Transverse colon (tissue), 4 donors: Measurements from ENCODE around the gene ASB8. TPM values are rescaled to one million over a fixed set of nuclear protein-coding genes. Genes with fewer than 3 reads are reported as not detected.

Experiments used
- DNase-seq: peaks from one replicate; pipeline ENCODE4 v3.0.0-alpha.2; 2019
- H3K27ac ChIP-seq, 4 donors: fragments of 200-600 bp; sonication (generic); 2 replicates each; pipeline ENCODE4 v1.5.1; 2016 to 2018; ENCODE audit warnings: inconsistent platforms in 4 of 4
- H3K27me3 ChIP-seq: fragments of 200-600 bp; sonication (generic); 2 replicates; pipeline ENCODE4 v1.5.1; 2017; ENCODE audit warnings: inconsistent platforms
- H3K36me3 ChIP-seq, 4 donors: fragments of 200-600 bp; sonication (generic); 2 replicates each; pipeline ENCODE4 v1.5.1; 2017 to 2019; ENCODE audit warnings: inconsistent platforms in 4 of 4
- H3K4me1 ChIP-seq, 4 donors: fragments of 200-600 bp; sonication (generic); 2 replicates each; pipeline ENCODE4 v1.5.1; 2017 to 2020; ENCODE audit warnings: inconsistent platforms in 4 of 4
- H3K4me3 ChIP-seq, 4 donors: fragments of 200-600 bp; sonication (generic); 1 replicate in 1 of 4; 2 replicates in 3 of 4; pipeline versions ENCODE4 v1.5.1 to v1.6.1; 2017 to 2019; ENCODE audit warnings: inconsistent platforms in 4 of 4
- H3K9me3 ChIP-seq, 2 donors: fragments of 200-600 bp; sonication (generic); 2 replicates each; pipeline ENCODE4 v1.5.1; 2017 to 2019; ENCODE audit warnings: inconsistent platforms in 2 of 2
- EP300 ChIP-seq: sonication (generic); formaldehyde crosslinking; IDR thresholded peaks from one replicate; pipeline ENCODE4 v1.6.1; 2017; ENCODE audit warnings: antibody characterized with exemption, low read depth
- POLR2A ChIP-seq: fragments of 450-650 bp; IDR thresholded peaks from one replicate; pipeline ENCODE4 v1.6.1; 2016; ENCODE audit warnings: antibody characterized with exemption, mild to moderate bottlenecking, moderate library complexity
- POLR2AphosphoS5 ChIP-seq, 3 donors: sonication (generic); formaldehyde crosslinking; IDR thresholded peaks; one replicate each; pipeline ENCODE4 v1.6.1; 2016; ENCODE audit warnings: antibody characterized with exemption in 3 of 3
- WGBS, 2 donors: methylation state at CpG; one replicate each; pipeline ENCODE4 v1.1.5; 2018; ENCODE audit warnings: low coverage in 1 of 2; 5-methylcytosine and 5-hydroxymethylcytosine counted together
- in situ Hi-C, 4 donors: fragments of 200-750 bp; cut with MboI; loops; one replicate each; pipeline versions ENCODE4 v1.15.0 to v1.15.1; 2017; ENCODE audit warnings: low sequenced_read_pairs in 3 of 4, low pct_ligation_motif_present in 1 of 4, low pct_unique_long_range_greater_than_20kb in 1 of 4
- intact Hi-C: fragments of 100-400 bp; cut with DNase I; formaldehyde crosslinking; loops from one replicate; pipeline ENCODE4 v1.15.1; 2023; ENCODE audit warnings: low total_unique reads
- total RNA-seq, 4 donors: library from RNA; depleted of rRNA; stranded (reverse); fragments of >200 nt; gene quantifications; one replicate each; pipeline ENCODE4 v1.1.0, GENCODE V29; 2016
- TF ChIP-seq, protein P1 (sequence below), 5 experiments: fragments of 200-600 bp in 3 of 5; fragments of 450-650 bp in 2 of 5; sonication (generic) in 3 of 5; IDR thresholded peaks; 1 replicate in 2 of 5; 2 replicates in 3 of 5; pipeline ENCODE4 v1.5.1; 2016 to 2017; ENCODE audit warnings: antibody characterized with exemption in 5 of 5, inconsistent platforms in 3 of 5, mild to moderate bottlenecking in 2 of 5, moderate library complexity in 1 of 5

ASB8 gene
- total RNA-seq, 4 donors from 2014 or later: 13.3 to 39.0 (median 23.3) TPM

DNA sequence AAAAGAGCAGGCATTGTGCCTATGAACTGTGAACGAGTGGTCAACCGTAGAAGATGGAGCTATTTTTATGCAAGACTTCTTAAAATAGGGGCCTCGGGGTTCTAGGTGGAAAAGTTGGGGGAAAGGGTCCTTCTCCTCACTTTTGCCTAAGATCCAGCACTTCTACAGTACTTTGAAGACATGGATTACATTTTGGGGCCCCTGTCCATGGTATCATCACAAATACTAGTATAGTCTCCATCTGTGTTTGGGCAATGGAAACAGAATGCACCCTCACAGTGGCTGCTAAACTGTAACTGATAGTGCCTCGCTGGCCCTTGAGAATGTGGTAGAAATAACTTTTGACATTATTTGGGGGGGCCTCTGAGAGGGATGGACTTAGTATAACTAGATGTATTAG lies 20.7 kb upstream of the ASB8 start:
- in situ Hi-C loops: no loop called here
- no peak for DNase-seq
- H3K27me3 ChIP-seq: peaks cover 54% of the 10 kb centered on the region
- H3K4me3 ChIP-seq: no peak overlapping the region
- TF ChIP-seq POLR2A: no peak
- TF ChIP-seq, protein P1, sequence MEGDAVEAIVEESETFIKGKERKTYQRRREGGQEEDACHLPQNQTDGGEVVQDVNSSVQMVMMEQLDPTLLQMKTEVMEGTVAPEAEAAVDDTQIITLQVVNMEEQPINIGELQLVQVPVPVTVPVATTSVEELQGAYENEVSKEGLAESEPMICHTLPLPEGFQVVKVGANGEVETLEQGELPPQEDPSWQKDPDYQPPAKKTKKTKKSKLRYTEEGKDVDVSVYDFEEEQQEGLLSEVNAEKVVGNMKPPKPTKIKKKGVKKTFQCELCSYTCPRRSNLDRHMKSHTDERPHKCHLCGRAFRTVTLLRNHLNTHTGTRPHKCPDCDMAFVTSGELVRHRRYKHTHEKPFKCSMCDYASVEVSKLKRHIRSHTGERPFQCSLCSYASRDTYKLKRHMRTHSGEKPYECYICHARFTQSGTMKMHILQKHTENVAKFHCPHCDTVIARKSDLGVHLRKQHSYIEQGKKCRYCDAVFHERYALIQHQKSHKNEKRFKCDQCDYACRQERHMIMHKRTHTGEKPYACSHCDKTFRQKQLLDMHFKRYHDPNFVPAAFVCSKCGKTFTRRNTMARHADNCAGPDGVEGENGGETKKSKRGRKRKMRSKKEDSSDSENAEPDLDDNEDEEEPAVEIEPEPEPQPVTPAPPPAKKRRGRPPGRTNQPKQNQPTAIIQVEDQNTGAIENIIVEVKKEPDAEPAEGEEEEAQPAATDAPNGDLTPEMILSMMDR (IDR thresholded peaks at IDR 0.05): no peak
- no peak for TF ChIP-seq POLR2AphosphoS5 (IDR thresholded peaks at IDR 0.05)
- no peak for TF ChIP-seq EP300
- WGBS, 2 donors: 63 to 69% methylated on average over 3 to 4 of the region's 4 CpGs
- peaks cover 3 to 8% (median 7%) of the 10 kb centered on the region in 4 donors for H3K4me1 ChIP-seq
- intact Hi-C loops: no loop called here
- no peaks in the 10 kb centered on the region for H3K9me3 ChIP-seq
- H3K27ac ChIP-seq: no peak overlapping the region
- no peaks in the 10 kb centered on the region for H3K36me3 ChIP-seq

DNA sequence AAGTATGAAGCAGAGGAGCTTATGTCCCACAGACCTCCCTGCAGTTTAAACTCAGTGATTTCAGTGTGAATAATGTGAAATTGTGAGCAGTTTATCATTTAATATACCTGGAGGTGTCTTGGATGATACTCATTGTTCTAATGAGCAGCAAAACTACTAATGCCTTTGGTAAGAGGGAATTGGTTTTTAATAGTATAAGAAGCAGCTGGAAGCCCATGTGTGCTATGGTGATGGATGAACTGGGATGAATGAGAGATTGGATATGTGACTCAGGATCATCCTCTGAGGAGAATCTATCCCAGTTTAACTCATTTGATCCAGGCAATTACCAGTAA lies 19.1 kb upstream of the ASB8 start:
- DNase-seq: no peak
- H3K27ac ChIP-seq: no peak overlapping the region

DNA sequence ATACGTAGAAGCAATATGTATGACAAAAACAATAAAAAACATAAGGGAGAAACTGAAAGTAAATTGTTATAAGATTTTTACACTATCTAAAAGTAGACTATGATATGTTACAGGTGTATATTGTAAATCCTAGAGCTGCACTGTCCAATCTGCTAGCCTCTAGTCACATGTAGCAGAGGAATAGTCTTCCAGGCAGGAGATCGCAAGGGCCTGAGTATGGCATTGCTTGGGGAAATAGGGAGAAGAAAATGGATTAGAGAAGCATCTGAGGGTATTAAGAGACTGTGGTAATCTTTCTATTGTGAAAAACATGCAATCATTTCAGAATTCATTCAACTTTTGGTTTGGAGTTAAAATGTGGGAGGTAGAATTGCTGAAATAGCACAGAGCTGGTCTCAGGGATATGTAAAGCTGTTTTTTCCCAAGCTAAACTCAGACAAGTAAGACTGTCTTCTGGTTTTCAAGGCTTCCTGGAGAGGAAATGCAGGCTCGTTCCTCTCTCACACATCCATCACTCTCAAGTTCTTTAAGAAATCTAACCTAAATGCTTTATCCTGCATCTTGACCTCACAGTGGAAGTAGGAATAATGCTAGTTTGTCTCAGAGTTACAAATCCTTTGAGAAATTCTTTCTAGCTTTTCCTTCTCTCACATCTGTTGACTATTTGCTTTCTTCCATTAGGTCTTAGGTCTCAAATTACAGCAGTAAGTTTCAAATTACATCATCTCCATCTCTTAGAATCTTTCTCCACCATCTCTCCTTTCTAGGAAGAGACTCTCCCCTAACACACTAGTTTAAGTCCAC lies 18.5 kb upstream of the ASB8 start:
- Histone ChIP-seq H3K36me3 (no peaks in the 10 kb centered on the region), H3K27me3 (peaks cover 32% of the 10 kb centered on the region), H3K4me1 (no peaks in the 10 kb centered on the region), H3K4me3 (no peak overlapping the region), H3K27ac (no peak overlapping the region), H3K9me3 (no peaks in the 10 kb centered on the region)
- intact Hi-C loops (no loop called here), in situ Hi-C loops (no loop called here)
- no peak for DNase-seq
- WGBS, 2 donors: 66 to 76% methylated on average over 2 to 3 of the region's 3 CpGs
- TF ChIP-seq EP300: no peak
- TF ChIP-seq POLR2AphosphoS5 (IDR thresholded peaks at IDR 0.05): no peak
- no peak for TF ChIP-seq POLR2A
- TF ChIP-seq, protein P1 (IDR thresholded peaks at IDR 0.05): no peak

More for the DNA sequence above, 19.1 kb upstream of the ASB8 start:
- TF ChIP-seq POLR2AphosphoS5 (IDR thresholded peaks at IDR 0.05) (no peak), EP300 (no peak), POLR2A (no peak)
- TF ChIP-seq, protein P1 (IDR thresholded peaks at IDR 0.05): no peak
- in situ Hi-C loops (no loop called here), intact Hi-C loops (no loop called here)
- no peaks in the 10 kb centered on the region for H3K36me3 ChIP-seq
- no peak overlapping the region for H3K4me3 ChIP-seq
- H3K9me3 ChIP-seq: no peaks in the 10 kb centered on the region
- peaks cover 38% of the 10 kb centered on the region for H3K27me3 ChIP-seq
- no peaks in the 10 kb centered on the region for H3K4me1 ChIP-seq

DNA sequence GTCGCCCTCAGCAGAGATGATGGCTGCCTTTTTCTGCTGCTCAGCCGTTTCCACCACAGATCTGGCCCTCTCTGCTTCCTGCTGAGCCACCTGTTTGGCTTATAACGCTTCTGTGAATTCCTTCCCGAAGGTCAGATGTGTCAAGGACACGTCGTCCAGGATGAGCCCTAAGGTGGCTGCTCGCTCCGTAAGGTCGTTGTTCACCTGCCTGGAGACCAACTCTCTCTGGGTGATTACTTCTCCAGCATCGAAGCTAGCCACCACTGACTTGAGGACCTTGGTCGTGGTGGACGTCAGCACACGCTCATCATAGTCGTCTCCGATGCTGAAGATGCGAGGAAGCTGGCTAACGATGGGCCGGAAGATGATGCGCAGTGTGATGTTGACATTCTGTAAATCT lies 11.7 kb upstream of the ASB8 start:
- no peak for DNase-seq
- TF ChIP-seq, protein P1 (IDR thresholded peaks at IDR 0.05): no peak
- TF ChIP-seq EP300 (no peak), POLR2AphosphoS5 (IDR thresholded peaks at IDR 0.05) (no peak)
- H3K36me3 ChIP-seq: no peaks in the 10 kb centered on the region
- no peak overlapping the region for H3K27ac ChIP-seq
- intact Hi-C loops (no loop called here), in situ Hi-C loops (loop anchor here (10.0 to 25.0 kb wide), 4 partner anchors 64 to 307 kb away; partner anchors contain the start of genes TMEM106C (in 3 of the 4) and SENP1 (in 1 of the 4))
- no peak overlapping the region for H3K4me3 ChIP-seq
- no peaks in the 10 kb centered on the region for H3K27me3 ChIP-seq
- no peaks in the 10 kb centered on the region for H3K9me3 ChIP-seq
- WGBS, 2 donors: 89 to 98% methylated on average over 6 to 19 of the region's 19 CpGs
- no peaks in the 10 kb centered on the region for H3K4me1 ChIP-seq
